GM21576 (cell line): ENCODE data around the gene VIPAS39.
A peak's percentile ranks its signal among the peaks of the same experiment; 100 is the strongest.

ENCODE experiments used
- ATAC-seq: cut with Tn5 transposase; IDR thresholded peaks from one replicate; pipeline ENCODE4 v1.9.1; 2021; ENCODE audit warnings: mild to moderate bottlenecking, moderate library complexity; ENCODE audit not compliant: unreplicated experiment

Gene VIPAS39

DNA sequence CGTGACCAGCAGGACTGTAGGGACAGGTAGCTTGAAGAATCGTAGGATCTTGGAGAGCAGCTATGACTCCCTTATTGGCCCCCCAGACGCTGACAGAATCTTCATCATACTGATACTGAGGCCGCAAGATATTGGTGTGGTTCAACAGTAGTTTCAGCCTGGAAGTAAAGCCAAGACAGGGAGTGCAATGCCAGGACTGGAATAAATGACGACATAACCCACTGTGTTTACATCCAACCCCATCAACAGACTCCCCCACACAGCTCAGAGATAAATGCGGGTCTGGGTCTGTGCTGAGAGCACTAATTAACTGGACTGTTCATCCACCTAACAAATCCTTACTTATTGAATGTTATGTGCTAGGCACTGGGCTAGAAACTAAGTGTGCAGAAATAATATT, 50.7 kb downstream of the VIPAS39 start:
- no peak for ATAC-seq

- no peak for ATAC-seq
Observed at GRCh38 chr14:77406086-77406485, 51.3 kb downstream of the VIPAS39 start.

- no peak for ATAC-seq
Observed at GRCh38 chr14:77403768-77404167, 53.6 kb downstream of the VIPAS39 start.

DNA sequence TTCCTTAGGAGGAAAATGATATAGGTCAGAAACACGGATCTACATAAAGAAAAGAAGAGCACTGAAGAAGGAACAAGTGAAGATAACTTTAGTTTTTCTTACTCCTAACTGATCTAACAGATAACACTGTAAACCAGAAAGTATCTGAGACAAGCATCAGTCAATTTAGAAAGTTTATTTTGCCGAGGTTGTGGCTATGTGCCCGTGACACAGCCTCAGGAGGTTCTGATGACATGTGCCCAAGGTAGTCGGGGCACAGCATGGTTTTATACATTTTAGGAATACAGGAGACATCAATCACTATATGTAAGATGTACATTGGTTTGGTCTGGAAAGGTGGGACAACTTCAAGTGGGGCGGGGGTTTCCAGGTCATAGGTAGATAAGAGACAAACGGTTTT, 57.2 kb downstream of the VIPAS39 start:
- ATAC-seq, result no peak

GRCh38 chr14:77390188-77390587, 67.2 kb downstream of the VIPAS39 start:
- no peak for ATAC-seq

- no peak for ATAC-seq
Observed at GRCh38 chr14:77378701-77379100, 78.7 kb downstream of the VIPAS39 start.

DNA sequence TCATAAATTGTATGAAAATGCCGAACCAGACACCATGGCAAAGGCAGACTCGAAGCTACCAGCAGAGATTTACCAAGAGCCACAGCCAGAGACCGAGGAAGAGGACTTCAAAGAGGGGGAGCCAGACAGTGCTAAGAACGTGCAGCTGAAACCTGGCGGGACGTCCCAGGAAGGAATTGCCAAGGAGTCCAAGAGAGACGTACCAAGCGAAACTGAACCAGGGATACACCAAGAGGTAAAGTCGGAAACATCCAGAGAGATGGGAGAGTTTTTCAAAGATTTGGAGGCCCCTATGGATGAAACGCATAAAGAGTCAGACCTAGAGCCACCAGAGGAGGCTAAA, 79.9 kb downstream of the VIPAS39 start:
- no peak for ATAC-seq

GRCh38 chr14:77376771-77377501, 80.5 kb downstream of the VIPAS39 start, which contains the start of the genes SAMD15 and TMED8:
Gene SAMD15, plus strand, starts transcription at chr14:77377379. Its CDS starts 40 bp downstream, at chr14:77377419.
Gene TMED8, minus strand, starts transcription at chr14:77377094. Its CDS starts 41 bp downstream, at chr14:77377053.
- ATAC-seq, result peak; percentile 73
